ENCODE measurements around the gene TCF3.
A peak's percentile ranks its signal among the peaks of the same experiment; 100 is the strongest.

Gene TCF3

DNA sequence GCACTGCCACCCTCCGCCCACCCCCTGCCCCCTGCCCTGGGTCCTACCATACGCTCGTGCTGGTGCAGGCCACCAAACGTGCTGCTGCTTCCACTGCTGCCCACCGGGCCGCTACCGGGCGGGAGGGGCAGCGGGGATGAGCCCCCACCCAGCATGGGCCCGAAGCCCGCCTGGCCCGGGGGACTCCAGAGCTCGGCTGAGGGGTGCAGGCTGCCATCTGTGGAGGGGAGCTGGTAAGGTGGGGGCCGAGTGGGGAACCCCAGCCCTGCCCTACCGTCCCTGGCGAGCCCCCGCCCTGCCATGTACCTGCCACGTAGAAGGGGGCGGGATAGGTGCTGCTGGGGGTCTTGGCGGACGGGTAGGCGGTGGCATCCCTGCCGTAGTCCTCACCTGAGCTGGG lies 30.4 kb downstream of the TCF3 start:
- H2AK5ac ChIP-seq (ENCODE audit: low read depth, low read length) = no peak overlapping the region
- no peak overlapping the region for H3K14ac ChIP-seq (ENCODE audit: low read length)
- no peak overlapping the region for H2BK120ac ChIP-seq (ENCODE audit: low read depth, low read length)
- H3K36me3 ChIP-seq (replicated peaks in 1 of 2; ENCODE audit: control insufficient read depth in 2 of 2, insufficient read depth in 2 of 2, low read length in 2 of 2) = peaks cover 76 to 98% of the 10 kb centered on the region in 2 donors
- H4K91ac ChIP-seq (ENCODE audit: low read depth, low read length, poor library complexity) = no peak overlapping the region
- H3K27me3 ChIP-seq (ENCODE audit: control insufficient read depth in 3 of 3, insufficient read depth in 3 of 3, low read depth in 1 of 3, low read length in 3 of 3) = no peaks in the 10 kb centered on the region
- no peak overlapping the region for H2BK15ac ChIP-seq (ENCODE audit: low read length)
- H4K8ac ChIP-seq (ENCODE audit: low read depth, low read length) = no peak overlapping the region
- H3K9ac ChIP-seq (ENCODE audit: low read depth, low read length, poor library complexity) = peak overlapping the region; percentile 57
- H3K4me3 ChIP-seq (ENCODE audit: low read length in 2 of 2) = no peak overlapping the region
- no peak overlapping the region for H2BK5ac ChIP-seq (ENCODE audit: low read length)
- H3K4me1 ChIP-seq (ENCODE audit: control insufficient read depth in 2 of 2, insufficient read depth in 1 of 2, low read depth in 1 of 2, low read length in 2 of 2) = peaks cover 0 to 3% of the 10 kb centered on the region in 2 donors
- H3K4ac ChIP-seq (ENCODE audit: low read length) = no peak overlapping the region
- H3K23ac ChIP-seq (ENCODE audit: low read depth, low read length, poor library complexity) = peak overlapping the region; percentile 93
- H3K79me1 ChIP-seq (ENCODE audit: low read depth, low read length) = peaks cover 38% of the 10 kb centered on the region
- DNase-seq (ENCODE audit: low spot score) = no peak
- H2BK12ac ChIP-seq (ENCODE audit: low read length) = no peak overlapping the region
- H3K4me2 ChIP-seq (ENCODE audit: insufficient read depth, low read length, poor library complexity, severe bottlenecking) = no peak overlapping the region
- no CpG with 5 or more reads among the region's 23 CpGs for WGBS, 2 donors (ENCODE audit: extremely low coverage in 2 of 2, insufficient read length in 2 of 2, insufficient replicate concordance in 1 of 2)
- peaks cover 0 to 2% of the 10 kb centered on the region in 2 donors for H3K9me3 ChIP-seq (replicated peaks in 1 of 2; ENCODE audit: control insufficient read depth in 2 of 2, insufficient read depth in 1 of 2, low read depth in 1 of 2, low read length in 2 of 2)
- no peak overlapping the region for H3K18ac ChIP-seq (ENCODE audit: low read length)
- no peak overlapping the region for H3K27ac ChIP-seq (replicated peaks; ENCODE audit: low read length)
- H2AFZ ChIP-seq (ENCODE audit: low read length) = no peak overlapping the region

DNA sequence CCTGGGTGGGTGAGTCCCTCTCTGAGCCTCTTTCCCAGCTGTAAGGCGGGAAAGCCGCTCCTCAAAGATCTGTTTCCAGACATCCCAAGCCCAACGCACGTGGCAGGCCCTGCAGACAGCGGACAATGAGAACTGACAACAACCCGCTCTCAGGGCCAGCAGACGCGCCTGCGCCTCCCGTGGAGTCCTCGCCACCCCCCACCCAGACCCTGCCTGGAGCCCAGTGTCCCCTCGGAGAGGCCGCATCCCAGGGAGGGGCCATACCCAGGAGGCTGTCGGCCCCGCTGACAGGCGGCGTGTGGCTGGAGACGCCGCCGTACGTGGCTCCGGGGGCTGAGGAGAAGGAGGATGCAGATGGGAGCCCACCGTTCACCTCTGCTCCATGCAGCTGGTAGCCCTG lies 30.8 kb downstream of the TCF3 start:
- Histone ChIP-seq H2AFZ (ENCODE audit: low read length) (no peak overlapping the region), H3K18ac (ENCODE audit: low read length) (no peak overlapping the region), H3K4me3 (ENCODE audit: low read length in 2 of 2) (no peak overlapping the region), H3K27ac (replicated peaks; ENCODE audit: low read length) (no peak overlapping the region), H4K8ac (ENCODE audit: low read depth, low read length) (no peak overlapping the region), H3K4ac (ENCODE audit: low read length) (no peak overlapping the region), H4K91ac (ENCODE audit: low read depth, low read length, poor library complexity) (peak overlapping the region; percentile 27), H3K4me2 (ENCODE audit: insufficient read depth, low read length, poor library complexity, severe bottlenecking) (no peak overlapping the region), H3K4me1 (ENCODE audit: control insufficient read depth in 2 of 2, insufficient read depth in 1 of 2, low read depth in 1 of 2, low read length in 2 of 2) (peaks cover 0 to 3% of the 10 kb centered on the region in 2 donors), H3K9me3 (replicated peaks in 1 of 2; ENCODE audit: control insufficient read depth in 2 of 2, insufficient read depth in 1 of 2, low read depth in 1 of 2, low read length in 2 of 2) (peaks cover 0 to 2% of the 10 kb centered on the region in 2 donors), H2BK5ac (ENCODE audit: low read length) (no peak overlapping the region), H3K36me3 (replicated peaks in 1 of 2; ENCODE audit: control insufficient read depth in 2 of 2, insufficient read depth in 2 of 2, low read length in 2 of 2) (peaks cover 75 to 98% of the 10 kb centered on the region in 2 donors), H3K23ac (ENCODE audit: low read depth, low read length, poor library complexity) (peak overlapping the region; percentile 93), H2BK12ac (ENCODE audit: low read length) (no peak overlapping the region), H3K27me3 (ENCODE audit: control insufficient read depth in 3 of 3, insufficient read depth in 3 of 3, low read depth in 1 of 3, low read length in 3 of 3) (no peaks in the 10 kb centered on the region), H2BK120ac (ENCODE audit: low read depth, low read length) (no peak overlapping the region), H2AK5ac (ENCODE audit: low read depth, low read length) (no peak overlapping the region), H3K79me1 (ENCODE audit: low read depth, low read length) (peaks cover 35% of the 10 kb centered on the region), H3K9ac (ENCODE audit: low read depth, low read length, poor library complexity) (peak overlapping the region; percentile 57), H2BK15ac (ENCODE audit: low read length) (no peak overlapping the region), H3K14ac (ENCODE audit: low read length) (no peak overlapping the region)
- DNase-seq (ENCODE audit: low spot score) = no peak
- no CpG with 5 or more reads among the region's 23 CpGs for WGBS, 2 donors (ENCODE audit: extremely low coverage in 2 of 2, insufficient read length in 2 of 2, insufficient replicate concordance in 1 of 2)

DNA sequence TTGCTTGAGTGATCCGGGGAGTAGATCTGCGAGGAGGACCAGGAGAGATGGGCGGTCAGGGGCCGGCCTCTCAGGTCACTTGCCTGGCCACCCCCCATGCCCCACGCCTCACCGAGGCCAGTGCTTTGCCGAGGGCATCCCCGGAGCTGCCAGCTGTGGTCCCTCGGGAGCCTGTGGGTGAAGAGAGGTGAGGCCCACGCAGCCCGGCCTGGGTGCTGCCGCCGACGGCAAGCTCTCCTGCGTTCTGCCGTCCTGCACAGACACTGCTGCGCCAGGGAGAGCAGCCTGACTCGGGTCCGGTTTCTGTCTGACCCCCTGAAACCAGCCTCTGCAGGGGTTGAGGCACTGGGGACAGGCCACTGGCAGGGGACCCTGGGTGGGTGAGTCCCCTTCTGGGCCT lies 31.4 kb downstream of the TCF3 start:
- H3K4me3 ChIP-seq (ENCODE audit: low read length in 2 of 2) = no peak overlapping the region
- peak overlapping the region; percentile 65 for H3K14ac ChIP-seq (ENCODE audit: low read length)
- H3K9ac ChIP-seq (ENCODE audit: low read depth, low read length, poor library complexity) = peak overlapping the region; percentile 56
- peak overlapping the region; percentile 67 for H2BK12ac ChIP-seq (ENCODE audit: low read length)
- peak overlapping the region; percentile 82 for H3K23ac ChIP-seq (ENCODE audit: low read depth, low read length, poor library complexity)
- H4K8ac ChIP-seq (ENCODE audit: low read depth, low read length) = peak overlapping the region; percentile 48
- no peaks in the 10 kb centered on the region for H3K27me3 ChIP-seq (ENCODE audit: control insufficient read depth in 3 of 3, insufficient read depth in 3 of 3, low read depth in 1 of 3, low read length in 3 of 3)
- peak overlapping the region; percentile 35 for H3K18ac ChIP-seq (ENCODE audit: low read length)
- H3K4me1 ChIP-seq (ENCODE audit: control insufficient read depth in 2 of 2, insufficient read depth in 1 of 2, low read depth in 1 of 2, low read length in 2 of 2) = peaks cover 0 to 3% of the 10 kb centered on the region in 2 donors
- H3K36me3 ChIP-seq (replicated peaks in 1 of 2; ENCODE audit: control insufficient read depth in 2 of 2, insufficient read depth in 2 of 2, low read length in 2 of 2) = peaks cover 76 to 97% of the 10 kb centered on the region in 2 donors
- H4K91ac ChIP-seq (ENCODE audit: low read depth, low read length, poor library complexity) = peak overlapping the region; percentile 27
- H3K9me3 ChIP-seq (replicated peaks in 1 of 2; ENCODE audit: control insufficient read depth in 2 of 2, insufficient read depth in 1 of 2, low read depth in 1 of 2, low read length in 2 of 2) = peaks cover 0 to 2% of the 10 kb centered on the region in 2 donors
- no peak overlapping the region for H2BK120ac ChIP-seq (ENCODE audit: low read depth, low read length)
- H3K27ac ChIP-seq (replicated peaks; ENCODE audit: low read length) = no peak overlapping the region
- no peak overlapping the region for H3K4ac ChIP-seq (ENCODE audit: low read length)
- no peak overlapping the region for H2BK15ac ChIP-seq (ENCODE audit: low read length)
- H2AK5ac ChIP-seq (ENCODE audit: low read depth, low read length) = no peak overlapping the region
- H3K4me2 ChIP-seq (ENCODE audit: insufficient read depth, low read length, poor library complexity, severe bottlenecking) = no peak overlapping the region
- peaks cover 33% of the 10 kb centered on the region for H3K79me1 ChIP-seq (ENCODE audit: low read depth, low read length)
- no CpG with 5 or more reads among the region's 19 CpGs for WGBS, 2 donors (ENCODE audit: extremely low coverage in 2 of 2, insufficient read length in 2 of 2, insufficient replicate concordance in 1 of 2)
- H2AFZ ChIP-seq (ENCODE audit: low read length) = no peak overlapping the region
- DNase-seq (ENCODE audit: low spot score) = no peak
- peak overlapping the region; percentile 7 for H2BK5ac ChIP-seq (ENCODE audit: low read length)

DNA sequence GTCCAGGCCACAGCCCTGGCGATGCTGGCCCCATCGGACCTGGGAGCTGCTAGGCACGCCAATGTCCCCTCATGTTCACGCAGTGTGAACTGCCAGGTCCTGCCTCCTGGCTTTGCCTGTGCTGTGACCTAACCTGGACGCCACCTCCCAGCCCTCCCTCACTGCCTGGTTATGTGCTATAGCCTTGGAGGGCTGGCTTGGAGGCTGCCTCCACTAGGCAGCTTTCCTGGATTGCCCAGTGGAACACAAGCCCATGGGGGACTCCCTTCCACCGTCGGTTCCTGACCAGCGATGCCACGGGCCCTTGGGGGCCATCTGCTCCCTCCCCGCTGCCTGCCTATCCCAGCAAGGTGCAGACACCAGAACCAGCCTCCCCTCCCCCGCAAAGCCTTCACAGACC lies 31.9 kb downstream of the TCF3 start:
- Histone ChIP-seq H3K9me3 (replicated peaks in 1 of 2; ENCODE audit: control insufficient read depth in 2 of 2, insufficient read depth in 1 of 2, low read depth in 1 of 2, low read length in 2 of 2) (peaks cover 0 to 4% of the 10 kb centered on the region in 2 donors), H3K27me3 (ENCODE audit: control insufficient read depth in 3 of 3, insufficient read depth in 3 of 3, low read depth in 1 of 3, low read length in 3 of 3) (no peaks in the 10 kb centered on the region), H3K14ac (ENCODE audit: low read length) (no peak overlapping the region), H3K4ac (ENCODE audit: low read length) (no peak overlapping the region), H2AK5ac (ENCODE audit: low read depth, low read length) (no peak overlapping the region), H3K36me3 (replicated peaks in 1 of 2; ENCODE audit: control insufficient read depth in 2 of 2, insufficient read depth in 2 of 2, low read length in 2 of 2) (peaks cover 78 to 97% of the 10 kb centered on the region in 2 donors), H2BK12ac (ENCODE audit: low read length) (no peak overlapping the region), H3K9ac (ENCODE audit: low read depth, low read length, poor library complexity) (no peak overlapping the region), H3K79me1 (ENCODE audit: low read depth, low read length) (peaks cover 30% of the 10 kb centered on the region), H3K4me2 (ENCODE audit: insufficient read depth, low read length, poor library complexity, severe bottlenecking) (no peak overlapping the region), H3K18ac (ENCODE audit: low read length) (no peak overlapping the region), H3K23ac (ENCODE audit: low read depth, low read length, poor library complexity) (peak overlapping the region; percentile 82), H2BK15ac (ENCODE audit: low read length) (no peak overlapping the region), H3K27ac (replicated peaks; ENCODE audit: low read length) (no peak overlapping the region), H3K4me1 (ENCODE audit: control insufficient read depth in 2 of 2, insufficient read depth in 1 of 2, low read depth in 1 of 2, low read length in 2 of 2) (peaks cover 0 to 3% of the 10 kb centered on the region in 2 donors), H2AFZ (ENCODE audit: low read length) (no peak overlapping the region), H3K4me3 (ENCODE audit: low read length in 2 of 2) (peak overlapping the region in 1 of 2 donors; percentile 16), H4K91ac (ENCODE audit: low read depth, low read length, poor library complexity) (peak overlapping the region; percentile 74), H2BK120ac (ENCODE audit: low read depth, low read length) (no peak overlapping the region), H4K8ac (ENCODE audit: low read depth, low read length) (no peak overlapping the region), H2BK5ac (ENCODE audit: low read length) (peak overlapping the region; percentile 7)
- no peak for DNase-seq (ENCODE audit: low spot score)
- no CpG with 5 or more reads among the region's 11 CpGs for WGBS, 2 donors (ENCODE audit: extremely low coverage in 2 of 2, insufficient read length in 2 of 2, insufficient replicate concordance in 1 of 2)

All from neuronal stem cell (in vitro differentiated cells).